ENCODE measurements around the gene MATR3.
"Not testable (repeated sequence)": the region's sequence is repeated elsewhere in the genome, so short reads cannot be mapped to it uniquely, and the experiment has no call there.

The MATR3 gene

DNA sequence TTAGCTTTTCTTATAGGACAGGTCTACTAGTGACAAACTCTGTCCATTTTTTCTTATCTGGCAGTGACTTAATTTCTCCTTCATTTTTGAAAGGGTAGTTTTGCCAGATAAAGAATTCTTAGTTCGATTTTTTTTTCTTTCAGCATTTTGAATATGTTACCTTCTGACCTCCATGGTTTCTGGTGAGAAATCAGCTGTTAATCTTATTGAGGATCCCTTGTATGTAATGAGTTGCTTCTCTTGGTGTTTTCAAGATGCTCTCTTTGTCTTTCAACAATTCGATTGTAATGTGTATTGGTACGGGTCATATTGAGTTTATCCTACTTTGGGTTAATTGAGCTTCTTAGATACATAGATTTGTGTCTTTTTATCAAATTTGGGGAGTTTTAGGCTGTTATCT, 60.6 kb downstream of the MATR3 start:
- DNase-seq, result no peak

DNA sequence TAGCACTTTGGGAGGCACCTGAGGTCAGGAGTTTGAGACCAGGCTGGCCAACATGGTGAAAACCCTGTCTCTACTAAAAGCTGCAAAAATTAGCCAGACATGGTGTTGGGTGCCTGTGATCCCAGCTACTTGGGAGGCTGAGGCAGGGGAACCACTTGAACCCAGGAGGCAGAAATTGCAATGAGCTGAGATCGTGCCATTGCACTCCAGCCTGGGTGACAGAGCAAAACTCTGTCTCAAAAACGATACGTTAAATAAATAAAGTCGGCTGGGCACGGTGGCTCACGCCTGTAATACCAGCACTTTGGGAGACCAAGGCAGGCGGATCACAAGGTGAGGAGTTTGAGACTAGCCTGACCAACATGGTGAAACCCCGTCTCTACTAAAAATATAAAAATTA, 62.4 kb downstream of the MATR3 start:
- not testable (repeated sequence) for DNase-seq

- no peak for DNase-seq
Observed at GRCh38 chr5:139358064-139358463, 64.5 kb downstream of the MATR3 start.

- no peak for DNase-seq
Observed at GRCh38 chr5:139360384-139360783, 66.8 kb downstream of the MATR3 start.

- no peak for DNase-seq
Observed at GRCh38 chr5:139361835-139362429, 68.4 kb downstream of the MATR3 start.

DNA sequence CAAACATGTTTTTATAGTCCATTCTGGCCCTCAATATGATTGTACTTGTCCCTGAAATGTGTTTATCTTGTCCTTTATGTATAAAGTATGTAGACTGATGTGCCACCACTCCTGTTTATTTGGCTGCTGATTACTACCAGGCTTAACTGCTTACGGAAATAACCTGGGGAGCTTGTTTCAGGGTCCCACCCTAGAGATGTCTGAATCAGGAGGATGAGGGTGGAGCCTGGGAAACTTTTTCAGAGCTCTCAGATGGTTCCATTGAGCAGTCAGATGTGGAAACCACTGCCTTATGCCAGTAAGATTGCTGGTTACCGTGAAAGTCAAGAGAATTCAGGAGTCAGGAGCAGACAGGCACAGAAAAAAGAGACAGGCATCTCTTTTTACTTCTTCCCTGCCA, 70.4 kb downstream of the MATR3 start:
- no peak for DNase-seq

DNA sequence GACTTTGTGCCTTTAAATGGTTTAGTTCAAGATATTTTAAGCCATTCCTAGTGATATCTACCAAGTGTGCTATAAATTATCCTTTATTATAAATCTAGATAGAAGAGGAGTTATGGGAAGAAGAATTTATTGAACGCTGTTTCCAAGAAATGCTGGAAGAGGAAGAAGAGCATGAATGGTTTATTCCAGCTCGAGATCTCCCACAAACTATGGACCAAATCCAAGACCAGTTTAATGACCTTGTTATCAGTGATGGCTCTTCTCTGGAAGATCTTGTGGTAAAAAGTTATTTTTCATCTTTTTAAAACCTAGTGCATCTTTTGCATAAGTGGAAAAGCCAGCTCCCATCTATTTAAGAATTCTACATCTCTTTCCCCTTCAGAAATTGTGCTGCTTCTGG, 70.9 kb downstream of the MATR3 start:
- no peak for DNase-seq

GRCh38 chr5:139368613-139369012, 75.1 kb downstream of the MATR3 start:
- no peak for DNase-seq

DNA sequence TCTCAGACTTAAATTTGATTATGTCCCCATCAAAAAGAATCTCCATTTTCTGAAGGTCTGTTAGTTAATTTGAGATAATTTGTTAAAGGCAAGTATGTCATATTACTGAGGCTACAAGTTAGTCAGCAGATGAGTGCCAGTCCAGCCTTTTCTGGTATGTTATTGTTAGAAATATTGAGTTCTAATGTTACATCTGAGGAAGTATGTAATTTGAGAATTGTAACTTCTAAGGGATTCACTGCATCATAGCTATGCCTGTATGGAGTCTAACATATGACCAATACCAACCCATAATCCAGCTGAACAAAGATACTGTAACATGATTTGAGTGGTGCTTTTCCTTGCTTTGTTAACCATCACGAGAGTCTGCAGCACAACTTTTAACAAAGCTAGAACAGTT, 75.6 kb downstream of the MATR3 start:
- DNase-seq, result no peak

- no peak for DNase-seq
Observed at GRCh38 chr5:139371482-139372435, 78.2 kb downstream of the MATR3 start.

DNA sequence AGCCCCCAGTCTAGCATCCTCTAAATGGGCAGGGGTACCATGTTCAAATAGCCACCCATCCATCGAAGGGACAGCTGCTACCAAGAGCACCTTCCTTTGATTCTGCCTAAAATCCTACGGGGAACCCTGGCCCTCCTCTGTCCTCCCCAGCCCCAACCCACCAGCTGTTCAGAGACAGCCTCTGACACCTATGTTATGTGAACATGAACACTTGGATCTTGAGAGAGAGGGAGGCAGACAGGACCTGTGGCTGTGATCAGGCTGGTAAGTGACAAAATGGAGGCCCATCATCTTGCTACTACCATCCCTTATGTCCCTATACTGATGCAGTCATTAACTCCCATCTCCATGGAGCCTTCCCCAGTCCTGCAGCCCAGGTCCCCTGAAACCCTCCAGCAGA, 81.4 kb downstream of the MATR3 start:
- DNase-seq, result no peak

GRCh38 chr5:139376364-139376763, 82.8 kb downstream of the MATR3 start:
- no peak for DNase-seq

DNA sequence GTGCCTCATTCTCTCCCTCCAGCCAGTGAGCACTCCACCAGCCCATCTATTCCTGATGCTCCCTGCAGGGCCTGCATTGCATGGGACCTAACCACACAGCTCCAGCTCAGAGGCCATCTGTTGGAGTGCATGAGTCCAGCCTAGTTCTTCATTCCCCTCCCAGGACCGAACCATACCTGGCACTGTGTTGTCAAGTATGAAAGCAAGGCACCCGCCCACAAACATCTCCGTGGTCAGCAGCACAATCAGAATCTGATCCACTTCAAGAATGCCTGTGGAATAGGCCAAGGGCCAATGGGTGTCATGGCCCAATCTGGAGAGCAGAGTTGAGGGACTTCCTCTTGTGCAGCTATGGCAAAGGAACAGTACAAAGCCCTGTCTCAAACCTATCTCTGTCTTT, 83.7 kb downstream of the MATR3 start:
- no peak for DNase-seq

DNA sequence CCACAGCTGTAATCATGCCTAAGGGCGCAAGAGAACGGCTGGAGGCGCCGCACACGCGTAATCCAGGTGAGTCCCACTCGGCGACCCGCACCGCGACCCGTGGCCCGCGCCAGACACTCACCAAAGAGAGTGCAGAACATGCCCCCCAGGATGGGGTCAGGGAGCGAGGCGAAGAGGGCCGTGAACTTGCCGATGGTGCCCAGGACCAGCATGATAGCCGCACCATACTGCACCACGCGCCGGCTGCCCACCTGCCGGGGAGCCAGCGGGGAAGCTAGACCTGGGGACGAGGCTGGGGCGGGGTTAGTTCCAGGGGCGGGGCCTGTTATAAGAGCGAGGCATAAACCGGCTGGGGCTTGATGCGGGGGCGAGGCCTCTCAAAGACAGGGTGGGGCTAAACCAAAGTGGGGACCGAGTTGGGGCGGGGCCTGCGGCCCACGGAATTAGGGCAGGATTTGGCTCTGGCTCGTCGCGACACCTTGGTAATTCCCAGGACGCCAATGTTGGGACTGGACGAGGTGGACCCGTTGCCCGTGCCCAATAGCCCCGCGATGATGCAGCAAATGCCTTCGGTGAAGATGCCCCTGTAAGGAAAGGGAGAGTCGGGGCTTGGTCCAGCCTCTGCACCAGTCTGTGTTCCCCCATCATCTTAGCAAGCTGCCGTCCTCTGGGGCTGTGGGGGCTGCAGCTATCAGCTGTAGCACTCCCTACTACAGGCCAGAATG, 84.7 kb downstream of the MATR3 start:
- DNase-seq, result no peak

GRCh38 chr5:139378941-139379361, 85.4 kb downstream of the MATR3 start:
- DNase-seq, result no peak

DNA sequence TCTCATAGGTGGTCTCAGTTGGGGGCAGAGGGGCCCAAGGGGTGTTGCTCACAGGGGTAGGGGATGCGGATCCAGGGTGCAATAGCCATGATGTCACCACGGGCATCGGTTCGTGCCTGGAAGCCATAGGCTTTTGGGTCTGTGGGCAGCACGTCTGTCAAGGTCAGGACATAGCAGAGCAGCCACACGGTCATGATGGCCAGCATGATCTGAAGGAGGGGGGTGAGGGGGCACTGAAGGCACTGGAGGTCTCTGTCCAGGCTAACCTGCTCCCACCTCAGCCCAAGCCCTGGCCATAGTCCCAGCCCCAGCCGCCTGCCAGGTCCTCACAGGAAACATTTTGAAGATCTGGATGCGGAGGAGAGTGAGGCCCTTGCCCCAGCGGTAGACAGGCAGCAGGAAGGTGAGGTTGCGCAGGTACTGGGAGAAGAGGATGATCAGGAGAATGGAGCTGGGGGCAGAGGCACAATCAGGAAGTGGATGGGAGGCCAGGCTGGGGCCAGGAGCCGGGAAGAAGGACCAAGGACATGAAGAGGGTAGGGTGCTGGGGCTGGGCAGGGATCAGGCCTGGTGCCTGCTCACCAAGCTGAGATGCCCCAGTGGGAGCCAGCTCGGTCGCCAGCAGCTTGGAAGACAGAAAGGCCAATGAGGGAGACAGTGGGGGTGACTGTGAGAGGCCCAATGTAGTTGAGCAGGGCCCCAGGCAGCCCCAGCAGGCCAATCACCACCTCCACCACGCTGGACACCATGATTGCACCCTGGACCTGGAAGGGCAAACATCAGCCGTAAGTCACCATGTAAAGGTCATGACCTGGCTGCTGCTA, 86.3 kb downstream of the MATR3 start:
- no peak for DNase-seq
